PC-9 (cell line): Measurements from ENCODE around the gene YWHAQ.

Experiments
- EZH2 ChIP-seq: fragments of 200-600 bp; sonication (generic); IDR thresholded peaks from 2 replicates; pipeline ENCODE4 v1.8.0; 2017; ENCODE audit warnings: antibody characterized with exemption, low read depth
- TF ChIP-seq, protein P1 (sequence below): fragments of 200-600 bp; sonication (generic); conservative IDR thresholded peaks from 2 replicates; pipeline ENCODE4 v1.6.1; 2017; ENCODE audit warnings: mixed run types, antibody characterized with exemption, mild to moderate bottlenecking, moderate library complexity

DNA sequence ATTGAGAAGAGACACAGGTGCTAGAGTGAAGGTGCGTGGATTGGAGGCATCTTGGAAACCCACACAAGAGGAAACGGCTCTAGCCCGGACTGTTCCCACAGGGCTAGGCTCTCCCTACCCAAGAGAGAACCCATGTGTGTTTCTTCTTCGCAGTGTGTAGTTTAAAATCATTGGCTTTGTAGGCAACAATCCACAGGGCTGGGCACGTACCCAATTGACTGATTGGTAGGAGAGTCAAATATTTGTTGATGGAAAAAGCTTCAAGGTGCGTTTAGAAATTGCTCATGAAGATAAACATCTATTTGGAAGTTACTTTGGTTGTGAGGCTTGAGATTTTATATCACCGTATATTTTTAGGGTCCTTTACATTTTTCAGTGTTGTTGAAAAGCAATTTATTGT, 13.2 kb upstream of the YWHAQ start:
- TF ChIP-seq, protein P1, sequence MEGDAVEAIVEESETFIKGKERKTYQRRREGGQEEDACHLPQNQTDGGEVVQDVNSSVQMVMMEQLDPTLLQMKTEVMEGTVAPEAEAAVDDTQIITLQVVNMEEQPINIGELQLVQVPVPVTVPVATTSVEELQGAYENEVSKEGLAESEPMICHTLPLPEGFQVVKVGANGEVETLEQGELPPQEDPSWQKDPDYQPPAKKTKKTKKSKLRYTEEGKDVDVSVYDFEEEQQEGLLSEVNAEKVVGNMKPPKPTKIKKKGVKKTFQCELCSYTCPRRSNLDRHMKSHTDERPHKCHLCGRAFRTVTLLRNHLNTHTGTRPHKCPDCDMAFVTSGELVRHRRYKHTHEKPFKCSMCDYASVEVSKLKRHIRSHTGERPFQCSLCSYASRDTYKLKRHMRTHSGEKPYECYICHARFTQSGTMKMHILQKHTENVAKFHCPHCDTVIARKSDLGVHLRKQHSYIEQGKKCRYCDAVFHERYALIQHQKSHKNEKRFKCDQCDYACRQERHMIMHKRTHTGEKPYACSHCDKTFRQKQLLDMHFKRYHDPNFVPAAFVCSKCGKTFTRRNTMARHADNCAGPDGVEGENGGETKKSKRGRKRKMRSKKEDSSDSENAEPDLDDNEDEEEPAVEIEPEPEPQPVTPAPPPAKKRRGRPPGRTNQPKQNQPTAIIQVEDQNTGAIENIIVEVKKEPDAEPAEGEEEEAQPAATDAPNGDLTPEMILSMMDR: no peak
- no peak for TF ChIP-seq EZH2
